ENCODE measurements around the gene ELL.
"Not testable (repeated sequence)": the region's sequence is repeated elsewhere in the genome, so short reads cannot be mapped to it uniquely, and the experiment has no call there.

ELL gene

GRCh38 chr19:18531485-18531884, 9.6 kb upstream of the ELL start:
- no peak for DNase-seq (ENCODE audit: low spot score)

- DNase-seq (ENCODE audit: low spot score) = peak; percentile 20
These were observed 7.9 kb upstream of the ELL start for GRCh38 chr19:18529782-18530181.

GRCh38 chr19:18526316-18526715, 4.4 kb upstream of the ELL start:
- no peak for DNase-seq (ENCODE audit: low spot score)

GRCh38 chr19:18523841-18524240, 2.0 kb upstream of the ELL start:
- DNase-seq (ENCODE audit: low spot score) = no peak

- not testable (repeated sequence) for DNase-seq (ENCODE audit: low spot score)
These were observed 1.1 kb upstream of the ELL start for GRCh38 chr19:18522862-18523440.

GRCh38 chr19:18522124-18522861, 423 bp upstream of the ELL start:
- peak; percentile 98 for DNase-seq (ENCODE audit: low spot score)

GRCh38 chr19:18520848-18521691, 800 bp downstream of the ELL start:
- peak; percentile 25 for DNase-seq (ENCODE audit: low spot score)

- peak; percentile 87 for DNase-seq (ENCODE audit: low spot score)
These were observed 1.7 kb downstream of the ELL start for GRCh38 chr19:18519962-18520847.

- no peak for DNase-seq (ENCODE audit: low spot score)
These were observed 3.2 kb downstream of the ELL start for GRCh38 chr19:18518639-18519038.

- no peak for DNase-seq (ENCODE audit: low spot score)
These were observed 4.3 kb downstream of the ELL start for GRCh38 chr19:18517606-18518005.

- DNase-seq (ENCODE audit: low spot score) = no peak
These were observed 5.9 kb downstream of the ELL start for GRCh38 chr19:18515959-18516358.

GRCh38 chr19:18514800-18515682, 6.8 kb downstream of the ELL start:
- no peak for DNase-seq (ENCODE audit: low spot score)

GRCh38 chr19:18513868-18514267, 8.0 kb downstream of the ELL start:
- DNase-seq (ENCODE audit: low spot score) = no peak

- no peak for DNase-seq (ENCODE audit: low spot score)
These were observed 11.7 kb downstream of the ELL start for GRCh38 chr19:18510216-18510615.

- DNase-seq (ENCODE audit: low spot score) = no peak
These were observed 13.3 kb downstream of the ELL start for GRCh38 chr19:18508585-18508984.

GRCh38 chr19:18507727-18508440, 14.0 kb downstream of the ELL start:
- no peak for DNase-seq (ENCODE audit: low spot score)

GRCh38 chr19:18507021-18507726, 14.7 kb downstream of the ELL start:
- no peak for DNase-seq (ENCODE audit: low spot score)

- no peak for DNase-seq (ENCODE audit: low spot score)
These were observed 15.6 kb downstream of the ELL start for GRCh38 chr19:18506101-18506930.
